ENCODE data around the gene CLCN5. TPM values are rescaled to one million over a fixed set of nuclear protein-coding genes. Genes with fewer than 3 reads are reported as not detected.

Gene CLCN5
- total and polyA plus RNA-seq, 2 experiments from 2014 or later = 3.7 to 13.6 TPM

DNA sequence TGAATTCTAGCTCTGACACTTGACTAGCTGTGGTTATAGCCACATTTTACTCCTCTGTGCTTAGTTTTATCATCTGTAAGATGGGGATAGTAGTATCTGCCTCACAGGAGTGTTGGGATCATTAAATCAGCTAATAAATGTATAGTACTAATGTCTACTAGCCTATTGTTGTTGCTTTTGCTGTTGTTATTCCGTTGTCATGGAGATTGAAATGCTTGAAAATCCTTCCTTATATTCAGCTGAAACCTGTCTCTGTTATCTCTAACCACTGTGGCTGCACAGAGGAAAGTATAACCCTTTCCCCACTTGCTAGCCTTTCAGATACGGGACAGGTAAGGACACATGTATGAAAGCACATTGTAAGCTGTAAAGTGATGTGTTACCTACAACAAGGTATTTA, 33.9 kb downstream of the CLCN5 start:
- H3K4me1 Mint-ChIP-seq = no peaks in the 10 kb centered on the region
- TF ChIP-seq, protein P1, sequence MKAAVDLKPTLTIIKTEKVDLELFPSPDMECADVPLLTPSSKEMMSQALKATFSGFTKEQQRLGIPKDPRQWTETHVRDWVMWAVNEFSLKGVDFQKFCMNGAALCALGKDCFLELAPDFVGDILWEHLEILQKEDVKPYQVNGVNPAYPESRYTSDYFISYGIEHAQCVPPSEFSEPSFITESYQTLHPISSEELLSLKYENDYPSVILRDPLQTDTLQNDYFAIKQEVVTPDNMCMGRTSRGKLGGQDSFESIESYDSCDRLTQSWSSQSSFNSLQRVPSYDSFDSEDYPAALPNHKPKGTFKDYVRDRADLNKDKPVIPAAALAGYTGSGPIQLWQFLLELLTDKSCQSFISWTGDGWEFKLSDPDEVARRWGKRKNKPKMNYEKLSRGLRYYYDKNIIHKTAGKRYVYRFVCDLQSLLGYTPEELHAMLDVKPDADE (IDR thresholded peaks at IDR 0.05) = no peak
- TF ChIP-seq, protein P2, sequence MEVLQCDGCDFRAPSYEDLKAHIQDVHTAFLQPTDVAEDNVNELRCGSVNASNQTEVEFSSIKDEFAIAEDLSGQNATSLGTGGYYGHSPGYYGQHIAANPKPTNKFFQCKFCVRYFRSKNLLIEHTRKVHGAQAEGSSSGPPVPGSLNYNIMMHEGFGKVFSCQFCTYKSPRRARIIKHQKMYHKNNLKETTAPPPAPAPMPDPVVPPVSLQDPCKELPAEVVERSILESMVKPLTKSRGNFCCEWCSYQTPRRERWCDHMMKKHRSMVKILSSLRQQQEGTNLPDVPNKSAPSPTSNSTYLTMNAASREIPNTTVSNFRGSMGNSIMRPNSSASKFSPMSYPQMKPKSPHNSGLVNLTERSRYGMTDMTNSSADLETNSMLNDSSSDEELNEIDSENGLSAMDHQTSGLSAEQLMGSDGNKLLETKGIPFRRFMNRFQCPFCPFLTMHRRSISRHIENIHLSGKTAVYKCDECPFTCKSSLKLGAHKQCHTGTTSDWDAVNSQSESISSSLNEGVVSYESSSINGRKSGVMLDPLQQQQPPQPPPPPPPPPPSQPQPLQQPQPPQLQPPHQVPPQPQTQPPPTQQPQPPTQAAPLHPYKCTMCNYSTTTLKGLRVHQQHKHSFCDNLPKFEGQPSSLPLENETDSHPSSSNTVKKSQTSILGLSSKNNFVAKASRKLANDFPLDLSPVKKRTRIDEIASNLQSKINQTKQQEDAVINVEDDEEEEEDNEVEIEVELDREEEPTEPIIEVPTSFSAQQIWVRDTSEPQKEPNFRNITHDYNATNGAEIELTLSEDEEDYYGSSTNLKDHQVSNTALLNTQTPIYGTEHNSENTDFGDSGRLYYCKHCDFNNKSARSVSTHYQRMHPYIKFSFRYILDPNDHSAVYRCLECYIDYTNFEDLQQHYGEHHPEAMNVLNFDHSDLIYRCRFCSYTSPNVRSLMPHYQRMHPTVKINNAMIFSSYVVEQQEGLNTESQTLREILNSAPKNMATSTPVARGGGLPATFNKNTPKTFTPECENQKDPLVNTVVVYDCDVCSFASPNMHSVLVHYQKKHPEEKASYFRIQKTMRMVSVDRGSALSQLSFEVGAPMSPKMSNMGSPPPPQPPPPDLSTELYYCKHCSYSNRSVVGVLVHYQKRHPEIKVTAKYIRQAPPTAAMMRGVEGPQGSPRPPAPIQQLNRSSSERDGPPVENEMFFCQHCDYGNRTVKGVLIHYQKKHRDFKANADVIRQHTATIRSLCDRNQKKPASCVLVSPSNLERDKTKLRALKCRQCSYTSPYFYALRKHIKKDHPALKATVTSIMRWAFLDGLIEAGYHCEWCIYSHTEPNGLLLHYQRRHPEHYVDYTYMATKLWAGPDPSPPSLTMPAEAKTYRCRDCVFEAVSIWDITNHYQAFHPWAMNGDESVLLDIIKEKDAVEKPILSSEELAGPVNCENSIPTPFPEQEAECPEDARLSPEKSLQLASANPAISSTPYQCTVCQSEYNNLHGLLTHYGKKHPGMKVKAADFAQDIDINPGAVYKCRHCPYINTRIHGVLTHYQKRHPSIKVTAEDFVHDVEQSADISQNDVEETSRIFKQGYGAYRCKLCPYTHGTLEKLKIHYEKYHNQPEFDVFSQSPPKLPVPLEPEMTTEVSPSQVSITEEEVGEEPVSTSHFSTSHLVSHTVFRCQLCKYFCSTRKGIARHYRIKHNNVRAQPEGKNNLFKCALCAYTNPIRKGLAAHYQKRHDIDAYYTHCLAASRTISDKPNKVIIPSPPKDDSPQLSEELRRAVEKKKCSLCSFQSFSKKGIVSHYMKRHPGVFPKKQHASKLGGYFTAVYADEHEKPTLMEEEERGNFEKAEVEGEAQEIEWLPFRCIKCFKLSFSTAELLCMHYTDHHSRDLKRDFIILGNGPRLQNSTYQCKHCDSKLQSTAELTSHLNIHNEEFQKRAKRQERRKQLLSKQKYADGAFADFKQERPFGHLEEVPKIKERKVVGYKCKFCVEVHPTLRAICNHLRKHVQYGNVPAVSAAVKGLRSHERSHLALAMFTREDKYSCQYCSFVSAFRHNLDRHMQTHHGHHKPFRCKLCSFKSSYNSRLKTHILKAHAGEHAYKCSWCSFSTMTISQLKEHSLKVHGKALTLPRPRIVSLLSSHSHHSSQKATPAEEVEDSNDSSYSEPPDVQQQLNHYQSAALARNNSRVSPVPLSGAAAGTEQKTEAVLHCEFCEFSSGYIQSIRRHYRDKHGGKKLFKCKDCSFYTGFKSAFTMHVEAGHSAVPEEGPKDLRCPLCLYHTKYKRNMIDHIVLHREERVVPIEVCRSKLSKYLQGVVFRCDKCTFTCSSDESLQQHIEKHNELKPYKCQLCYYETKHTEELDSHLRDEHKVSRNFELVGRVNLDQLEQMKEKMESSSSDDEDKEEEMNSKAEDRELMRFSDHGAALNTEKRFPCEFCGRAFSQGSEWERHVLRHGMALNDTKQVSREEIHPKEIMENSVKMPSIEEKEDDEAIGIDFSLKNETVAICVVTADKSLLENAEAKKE (CRISPR knock-in tag; IDR thresholded peaks at IDR 0.05) = no peak
- TF ChIP-seq, protein P3, sequence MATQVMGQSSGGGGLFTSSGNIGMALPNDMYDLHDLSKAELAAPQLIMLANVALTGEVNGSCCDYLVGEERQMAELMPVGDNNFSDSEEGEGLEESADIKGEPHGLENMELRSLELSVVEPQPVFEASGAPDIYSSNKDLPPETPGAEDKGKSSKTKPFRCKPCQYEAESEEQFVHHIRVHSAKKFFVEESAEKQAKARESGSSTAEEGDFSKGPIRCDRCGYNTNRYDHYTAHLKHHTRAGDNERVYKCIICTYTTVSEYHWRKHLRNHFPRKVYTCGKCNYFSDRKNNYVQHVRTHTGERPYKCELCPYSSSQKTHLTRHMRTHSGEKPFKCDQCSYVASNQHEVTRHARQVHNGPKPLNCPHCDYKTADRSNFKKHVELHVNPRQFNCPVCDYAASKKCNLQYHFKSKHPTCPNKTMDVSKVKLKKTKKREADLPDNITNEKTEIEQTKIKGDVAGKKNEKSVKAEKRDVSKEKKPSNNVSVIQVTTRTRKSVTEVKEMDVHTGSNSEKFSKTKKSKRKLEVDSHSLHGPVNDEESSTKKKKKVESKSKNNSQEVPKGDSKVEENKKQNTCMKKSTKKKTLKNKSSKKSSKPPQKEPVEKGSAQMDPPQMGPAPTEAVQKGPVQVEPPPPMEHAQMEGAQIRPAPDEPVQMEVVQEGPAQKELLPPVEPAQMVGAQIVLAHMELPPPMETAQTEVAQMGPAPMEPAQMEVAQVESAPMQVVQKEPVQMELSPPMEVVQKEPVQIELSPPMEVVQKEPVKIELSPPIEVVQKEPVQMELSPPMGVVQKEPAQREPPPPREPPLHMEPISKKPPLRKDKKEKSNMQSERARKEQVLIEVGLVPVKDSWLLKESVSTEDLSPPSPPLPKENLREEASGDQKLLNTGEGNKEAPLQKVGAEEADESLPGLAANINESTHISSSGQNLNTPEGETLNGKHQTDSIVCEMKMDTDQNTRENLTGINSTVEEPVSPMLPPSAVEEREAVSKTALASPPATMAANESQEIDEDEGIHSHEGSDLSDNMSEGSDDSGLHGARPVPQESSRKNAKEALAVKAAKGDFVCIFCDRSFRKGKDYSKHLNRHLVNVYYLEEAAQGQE (IDR thresholded peaks at IDR 0.05; ENCODE audit: unreplicated experiment) = no peak
- TF ChIP-seq JUNB (IDR thresholded peaks at IDR 0.05; ENCODE audit: unreplicated experiment) (no peak), POLR2AphosphoS5 (IDR thresholded peaks at IDR 0.05; ENCODE audit: low read depth) (no peak), STAT1 (IDR thresholded peaks at IDR 0.05; ENCODE audit: unreplicated experiment) (no peak), EZH2phosphoT487 (IDR thresholded peaks at IDR 0.05; ENCODE audit: unreplicated experiment) (no peak), EZH2 (IDR thresholded peaks at IDR 0.05; ENCODE audit: low read depth, unreplicated experiment) (no peak), CREB1 (CRISPR knock-in tag; IDR thresholded peaks at IDR 0.05; ENCODE audit: low read depth) (no peak), ZNF331 (CRISPR knock-in tag; IDR thresholded peaks at IDR 0.05; ENCODE audit: low read depth) (no peak)
- TF ChIP-seq, protein P4, sequence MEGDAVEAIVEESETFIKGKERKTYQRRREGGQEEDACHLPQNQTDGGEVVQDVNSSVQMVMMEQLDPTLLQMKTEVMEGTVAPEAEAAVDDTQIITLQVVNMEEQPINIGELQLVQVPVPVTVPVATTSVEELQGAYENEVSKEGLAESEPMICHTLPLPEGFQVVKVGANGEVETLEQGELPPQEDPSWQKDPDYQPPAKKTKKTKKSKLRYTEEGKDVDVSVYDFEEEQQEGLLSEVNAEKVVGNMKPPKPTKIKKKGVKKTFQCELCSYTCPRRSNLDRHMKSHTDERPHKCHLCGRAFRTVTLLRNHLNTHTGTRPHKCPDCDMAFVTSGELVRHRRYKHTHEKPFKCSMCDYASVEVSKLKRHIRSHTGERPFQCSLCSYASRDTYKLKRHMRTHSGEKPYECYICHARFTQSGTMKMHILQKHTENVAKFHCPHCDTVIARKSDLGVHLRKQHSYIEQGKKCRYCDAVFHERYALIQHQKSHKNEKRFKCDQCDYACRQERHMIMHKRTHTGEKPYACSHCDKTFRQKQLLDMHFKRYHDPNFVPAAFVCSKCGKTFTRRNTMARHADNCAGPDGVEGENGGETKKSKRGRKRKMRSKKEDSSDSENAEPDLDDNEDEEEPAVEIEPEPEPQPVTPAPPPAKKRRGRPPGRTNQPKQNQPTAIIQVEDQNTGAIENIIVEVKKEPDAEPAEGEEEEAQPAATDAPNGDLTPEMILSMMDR (conservative IDR thresholded peaks at IDR 0.05; ENCODE audit: low read depth in 2 of 2) = no peak
- no peaks in the 10 kb centered on the region for H3K9me3 Mint-ChIP-seq
- Histone ChIP-seq H3K36me3 (ENCODE audit: insufficient read depth) (no peaks in the 10 kb centered on the region), H2AFZ (no peak overlapping the region), H3F3A (replicated peaks; ENCODE audit: low read depth) (no peaks in the 10 kb centered on the region), H3K4me2 (no peak overlapping the region), H3K9me2 (ENCODE audit: insufficient read depth) (no peaks in the 10 kb centered on the region), H3K4me1 (ENCODE audit: insufficient read depth) (no peaks in the 10 kb centered on the region), H3K4me3 (no peak overlapping the region), H3K27ac (ENCODE audit: low read depth) (no peak overlapping the region), H3K79me2 (replicated peaks; ENCODE audit: insufficient read depth) (no peaks in the 10 kb centered on the region), H4K20me1 (replicated peaks; ENCODE audit: insufficient read depth) (no peaks in the 10 kb centered on the region), H3K27me3 (ENCODE audit: insufficient read depth) (no peaks in the 10 kb centered on the region)
- no peak overlapping the region for H3K27ac Mint-ChIP-seq
- H3K4me3 Mint-ChIP-seq = no peak overlapping the region
- no peaks in the 10 kb centered on the region for H3K36me3 Mint-ChIP-seq (ENCODE audit: low read depth)
- H3K27me3 Mint-ChIP-seq (ENCODE audit: insufficient read depth, low read depth, poor library complexity) = no peaks in the 10 kb centered on the region
- peak; percentile 3 for DNase-seq (ENCODE audit: low spot score)
- ATAC-seq = no peak
